Activated naive CD4-positive, alpha-beta T cell treated with Interleukin-2 at 50 U/mL for 16 hours (primary cell): ENCODE results near the gene SPRTN.

Source experiments
- DNase-seq: peaks from one replicate; pipeline ENCODE4 v3.0.0-alpha.2; 2020

Gene SPRTN

GRCh38 chr1:231382426-231382825 is 44.3 kb downstream of the SPRTN start:
- DNase-seq: no peak

GRCh38 chr1:231383159-231383860 is 45.2 kb downstream of the SPRTN start:
- no peak for DNase-seq

GRCh38 chr1:231384696-231385415 is 46.8 kb downstream of the SPRTN start:
- DNase-seq: no peak

GRCh38 chr1:231385416-231385748 is 47.3 kb downstream of the SPRTN start:
- no peak for DNase-seq

- no peak for DNase-seq
Observed at GRCh38 chr1:231386466-231386865, 48.4 kb downstream of the SPRTN start.

GRCh38 chr1:231387770-231388669 is 49.9 kb downstream of the SPRTN start:
- no peak for DNase-seq

- DNase-seq: peak; percentile 7
Observed at GRCh38 chr1:231390071-231390470, 52.0 kb downstream of the SPRTN start.

GRCh38 chr1:231392389-231393131 is 54.5 kb downstream of the SPRTN start:
- DNase-seq: no peak

- no peak for DNase-seq
Observed at GRCh38 chr1:231393668-231394067, 55.6 kb downstream of the SPRTN start.

GRCh38 chr1:231395076-231395997 is 57.2 kb downstream of the SPRTN start:
- no peak for DNase-seq

- DNase-seq: no peak
Observed at GRCh38 chr1:231395998-231396390, 57.9 kb downstream of the SPRTN start.

GRCh38 chr1:231396643-231397042 is 58.5 kb downstream of the SPRTN start:
- no peak for DNase-seq

GRCh38 chr1:231397886-231398671 is 60.0 kb downstream of the SPRTN start:
- no peak for DNase-seq

- DNase-seq: no peak
Observed at GRCh38 chr1:231401478-231401877, 63.4 kb downstream of the SPRTN start.

- DNase-seq: no peak
Observed at GRCh38 chr1:231404318-231404717, 66.2 kb downstream of the SPRTN start.
